ENCODE measurements around the gene RXFP4.
"Not testable (repeated sequence)": the region's sequence is repeated elsewhere in the genome, so short reads cannot be mapped to it uniquely, and the experiment has no call there.

The RXFP4 gene

DNA sequence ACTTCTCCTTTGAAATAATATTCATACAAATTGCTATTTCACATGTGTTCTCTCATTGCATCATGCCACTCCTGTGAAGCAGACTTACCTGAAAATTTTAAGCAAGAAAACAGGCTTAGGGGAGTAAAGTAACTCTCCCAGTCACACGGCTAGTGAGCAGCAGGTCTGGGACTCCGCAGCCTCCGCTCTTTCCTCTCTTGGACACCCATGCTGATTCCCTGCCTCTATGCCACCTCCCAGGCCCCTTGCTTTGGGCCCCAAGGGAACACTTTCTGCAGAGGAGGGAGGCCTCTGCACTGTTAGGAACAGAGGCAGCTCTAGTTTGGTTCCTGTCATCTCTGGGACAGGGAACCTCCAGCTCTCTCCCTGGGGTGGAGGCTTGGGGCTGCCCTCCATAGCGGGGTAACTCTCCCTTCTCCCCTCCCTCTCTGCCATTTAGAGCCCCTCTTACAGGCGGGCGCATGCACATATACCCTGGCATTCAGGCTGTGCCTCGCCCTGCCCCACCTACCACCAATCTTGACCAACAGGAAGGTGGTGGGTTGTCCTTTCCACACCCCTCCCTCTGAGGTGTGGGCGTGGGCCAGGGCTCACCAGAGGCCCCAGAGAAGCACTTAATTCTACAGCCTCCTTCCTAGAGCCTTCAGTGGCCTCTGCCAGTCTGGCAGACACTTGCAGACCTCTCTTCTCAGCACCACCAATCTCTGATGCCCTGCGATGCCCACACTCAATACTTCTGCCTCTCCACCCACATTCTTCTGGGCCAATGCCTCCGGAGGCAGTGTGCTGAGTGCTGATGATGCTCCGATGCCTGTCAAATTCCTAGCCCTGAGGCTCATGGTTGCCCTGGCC lies at the start of gene RXFP4:
TSS of gene RXFP4 (plus strand) at position 646 of the 852 bp plus-strand sequence. CDS start at position 718, 72 bp downstream.
- no peak for DNase-seq

- DNase-seq: no peak
These were observed 48.6 kb upstream of the RXFP4 start for GRCh38 chr1:155892796-155893195.

GRCh38 chr1:155893389-155894142 lies 47.9 kb upstream of the RXFP4 start:
- no peak for DNase-seq

- DNase-seq: not testable (repeated sequence)
These were observed 45.8 kb upstream of the RXFP4 start for GRCh38 chr1:155895617-155896016.

DNA sequence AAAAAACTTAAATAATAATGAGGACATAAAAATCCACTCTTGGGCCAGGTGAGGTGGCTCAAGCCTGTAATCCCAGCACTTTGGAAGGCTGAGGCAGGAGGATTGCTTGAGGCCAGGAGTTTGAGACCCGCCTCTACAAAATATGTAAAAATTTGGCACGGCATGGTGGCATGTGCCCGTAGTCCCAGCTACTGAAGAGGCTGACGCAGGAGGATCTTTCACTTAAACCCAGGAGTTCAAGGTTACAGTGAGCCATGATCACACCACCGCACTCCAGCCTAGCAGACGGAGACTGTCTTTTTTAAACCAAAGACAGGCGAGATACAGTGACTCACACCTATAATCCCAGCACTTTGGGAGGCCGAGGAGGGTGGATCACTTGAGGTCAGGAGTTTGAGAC lies 45.0 kb upstream of the RXFP4 start:
- not testable (repeated sequence) for DNase-seq

DNA sequence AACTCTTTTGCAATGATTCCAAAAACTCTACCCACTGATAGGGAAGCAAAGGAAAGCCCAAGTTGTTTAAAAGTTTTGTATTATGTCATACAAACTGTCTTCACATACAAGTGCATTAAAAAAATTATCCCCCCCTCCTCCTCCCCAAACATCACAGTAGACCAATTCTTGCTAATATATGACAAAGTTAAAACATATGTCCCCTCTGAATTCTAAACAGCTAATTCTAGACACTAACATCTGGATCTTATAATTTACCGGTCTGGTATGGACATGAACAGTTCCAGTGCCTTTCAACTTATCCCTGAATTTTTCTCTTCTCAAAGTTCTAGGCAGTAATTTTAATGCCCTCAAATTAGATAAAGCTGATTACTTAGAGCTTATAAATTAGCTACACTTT lies 43.7 kb upstream of the RXFP4 start:
- DNase-seq: no peak

GRCh38 chr1:155898888-155899287 lies 42.5 kb upstream of the RXFP4 start:
- DNase-seq: no peak

- no peak for DNase-seq
These were observed 41.8 kb upstream of the RXFP4 start for GRCh38 chr1:155899683-155900082.

GRCh38 chr1:155900161-155900560 lies 41.3 kb upstream of the RXFP4 start:
- DNase-seq: no peak

GRCh38 chr1:155904261-155904660 lies 37.2 kb upstream of the RXFP4 start:
- DNase-seq: no peak

DNA sequence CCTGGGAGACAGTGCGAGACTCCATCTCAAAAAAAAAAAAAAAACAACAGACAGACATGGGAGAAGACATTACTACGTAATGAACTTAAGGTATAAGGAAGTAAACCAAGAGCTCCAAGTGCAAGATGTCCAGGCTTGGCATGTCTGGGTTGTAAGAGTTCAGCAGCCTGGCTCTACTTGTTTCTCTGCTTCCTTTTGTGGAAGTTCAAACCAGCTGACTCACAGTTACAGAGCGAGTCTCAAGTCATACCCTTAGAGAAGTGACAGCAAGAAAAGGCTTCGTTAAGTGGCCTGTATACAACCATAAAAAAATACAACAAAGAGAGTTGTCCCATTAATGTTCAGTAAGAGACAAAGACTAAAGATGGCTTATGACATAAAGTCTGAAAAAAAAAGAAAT lies 31.5 kb upstream of the RXFP4 start:
- DNase-seq: no peak

- no peak for DNase-seq
These were observed 30.8 kb upstream of the RXFP4 start for GRCh38 chr1:155910621-155911121.

DNA sequence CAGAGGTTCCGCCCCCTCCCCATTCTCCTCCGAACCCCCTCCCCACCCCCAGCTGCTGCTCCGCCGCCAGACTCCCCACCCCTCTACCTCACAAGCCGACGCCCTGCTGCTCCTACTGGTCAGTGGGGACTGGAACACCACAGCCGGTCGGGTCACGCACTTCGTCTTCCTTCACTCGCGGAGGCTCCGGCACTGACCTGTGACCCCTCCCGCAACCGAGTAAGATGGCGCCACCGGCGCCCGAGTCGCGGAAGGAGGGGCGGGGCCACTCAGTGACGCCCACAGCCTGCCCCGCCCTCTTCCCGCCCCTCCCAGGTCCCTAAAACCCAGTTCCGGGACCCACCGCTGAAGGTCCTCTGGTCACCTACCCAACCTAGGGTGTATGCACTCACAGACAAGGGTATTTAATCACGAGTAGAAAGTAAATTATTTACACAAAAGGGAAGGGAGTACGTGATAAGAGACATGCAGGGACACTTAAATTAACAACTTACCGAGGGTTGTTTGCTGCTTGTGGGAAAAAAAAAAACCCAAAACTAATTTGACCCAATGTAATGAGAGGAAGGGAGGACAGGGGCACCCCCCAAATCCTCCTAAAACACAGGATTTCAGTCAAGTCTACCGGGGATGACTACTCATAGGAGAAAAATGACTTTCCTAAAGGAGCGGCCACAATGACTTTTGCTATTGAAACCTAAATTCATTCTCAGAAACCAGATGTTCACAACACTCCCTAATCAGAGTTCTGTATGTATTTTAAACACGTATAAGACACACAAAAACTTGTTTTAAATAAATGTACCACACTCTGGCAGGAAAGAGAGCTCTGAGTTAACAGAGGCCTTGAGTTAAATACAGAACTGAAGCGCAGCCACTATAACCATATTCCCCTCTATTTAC lies 30.0 kb upstream of the RXFP4 start, which contains the start of gene RIT1:
TSS of gene RIT1 (minus strand) at position 194 of the 900 bp plus-strand sequence. CDS start 588 bp downstream, outside the sequence.
- DNase-seq: peak; percentile 80

- DNase-seq: no peak
These were observed 29.3 kb upstream of the RXFP4 start for GRCh38 chr1:155912056-155912536.

GRCh38 chr1:155913969-155914757 lies 27.3 kb upstream of the RXFP4 start:
- no peak for DNase-seq

- no peak for DNase-seq
These were observed 22.8 kb upstream of the RXFP4 start for GRCh38 chr1:155918660-155919059.

GRCh38 chr1:155919801-155920200 lies 21.6 kb upstream of the RXFP4 start:
- DNase-seq: no peak

DNA sequence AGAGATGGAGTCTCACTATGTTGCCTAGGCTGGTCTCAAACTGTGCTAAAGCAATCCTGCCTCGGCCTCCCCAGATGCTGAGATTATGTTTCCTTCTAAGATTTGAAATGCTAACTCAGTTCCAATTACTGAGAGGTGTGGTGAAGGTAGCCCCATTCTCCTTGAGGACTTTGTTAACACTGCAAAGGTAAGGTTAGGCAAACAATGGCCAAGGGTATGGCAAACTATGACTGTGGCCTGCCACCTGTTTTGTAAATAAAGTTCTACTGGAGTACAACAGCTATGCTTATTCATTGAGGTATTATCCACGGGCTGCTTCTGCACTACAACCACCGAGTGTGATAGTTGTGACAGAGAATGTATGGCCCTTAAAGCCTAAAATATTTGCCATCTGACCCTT lies 20.7 kb upstream of the RXFP4 start:
- no peak for DNase-seq

GRCh38 chr1:155925506-155925905 lies 15.9 kb upstream of the RXFP4 start:
- no peak for DNase-seq

- DNase-seq: no peak
These were observed 12.4 kb upstream of the RXFP4 start for GRCh38 chr1:155929057-155929456.

GRCh38 chr1:155930725-155931124 lies 10.7 kb upstream of the RXFP4 start:
- DNase-seq: not testable (repeated sequence)
